Germinal center (tissue), 1 donor: ENCODE measurements around the gene NUP93.
A peak's percentile ranks its signal among the peaks of the same experiment; 100 is the strongest.
"Not testable (repeated sequence)": the region's sequence is repeated elsewhere in the genome, so short reads cannot be mapped to it uniquely, and the experiment has no call there.

Source experiments
- DNase-seq: peaks from one replicate; pipeline ENCODE4 v3.0.0; 2012; ENCODE audit warnings: mixed read lengths, low spot score

The NUP93 gene

DNA sequence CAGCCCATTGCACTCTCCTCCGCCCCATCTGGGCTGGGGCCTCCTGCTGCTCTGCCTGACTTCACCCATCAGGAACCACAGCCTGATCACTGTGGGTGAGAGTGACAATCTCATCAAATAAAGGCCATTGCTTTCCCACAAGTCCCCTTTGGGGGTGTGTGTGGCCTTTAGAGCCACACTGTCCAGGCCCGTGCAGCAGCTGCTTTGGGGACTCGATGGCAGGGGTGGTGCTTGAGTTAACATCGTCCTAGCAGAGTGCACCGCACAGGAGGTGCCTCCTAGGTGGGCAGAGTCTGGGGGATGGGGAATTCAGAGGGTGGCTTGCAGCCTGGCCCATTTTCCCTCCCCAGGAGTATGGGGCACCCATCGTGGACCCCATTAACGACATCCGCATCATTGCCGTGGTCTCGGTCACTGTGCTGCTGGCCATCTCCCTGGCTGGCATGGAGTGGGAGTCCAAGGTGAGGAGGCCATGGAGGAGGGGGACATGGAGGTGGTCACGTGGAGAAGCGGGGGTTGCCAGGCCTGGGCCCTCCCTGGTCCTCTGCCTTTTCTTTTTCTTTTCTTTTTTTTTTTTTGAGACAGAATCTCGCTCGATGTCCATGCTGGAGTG lies 140.5 kb downstream of the NUP93 start:
- no peak for DNase-seq

DNA sequence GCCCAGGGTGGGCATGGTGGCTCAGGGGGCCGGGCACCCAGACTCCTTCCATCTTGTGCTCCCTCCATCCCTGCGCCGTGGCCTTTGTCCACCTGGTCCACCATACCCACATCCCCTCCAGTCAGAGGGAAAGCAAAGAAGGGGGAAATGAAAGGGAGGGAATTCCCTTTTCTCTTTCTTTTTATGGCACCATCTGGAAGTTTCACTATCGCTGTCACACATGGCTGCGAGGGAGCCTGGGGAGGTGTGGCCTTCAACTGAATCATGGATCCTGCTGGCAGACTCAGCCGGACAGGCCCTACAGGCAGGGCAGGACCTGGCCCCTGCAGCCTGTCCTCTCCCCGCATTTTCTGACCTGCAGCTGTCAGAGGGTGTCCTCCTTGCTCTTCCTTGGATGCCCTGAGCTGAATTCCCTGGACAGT lies 141.3 kb downstream of the NUP93 start:
- peak; percentile 61 for DNase-seq

DNA sequence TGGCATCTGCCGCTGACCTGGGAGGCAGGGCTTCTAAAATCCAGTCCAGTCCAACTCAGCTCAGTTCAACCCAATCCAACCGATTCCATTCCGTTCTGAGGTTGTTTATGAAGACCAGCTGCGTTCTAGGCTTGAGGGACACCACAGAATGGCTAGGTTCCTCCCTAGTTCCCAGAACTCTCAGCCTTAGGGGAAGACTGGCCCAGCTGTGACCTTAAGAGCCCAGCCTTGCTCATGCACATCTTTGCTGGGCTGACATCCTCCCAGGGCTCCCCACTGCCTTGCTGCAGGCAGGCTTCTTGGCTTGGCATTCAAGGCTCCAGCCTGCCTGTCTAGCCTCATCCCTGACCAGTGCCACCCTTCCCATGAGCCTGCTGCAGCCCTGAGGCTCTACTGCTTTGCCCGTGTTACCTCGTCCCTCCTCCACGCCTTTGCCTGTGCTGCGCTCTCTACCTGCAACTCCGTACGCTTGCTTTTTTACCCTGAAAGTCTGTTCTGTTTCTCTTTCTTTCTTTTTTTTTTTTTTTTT lies 143.0 kb downstream of the NUP93 start:
- no peak for DNase-seq

DNA sequence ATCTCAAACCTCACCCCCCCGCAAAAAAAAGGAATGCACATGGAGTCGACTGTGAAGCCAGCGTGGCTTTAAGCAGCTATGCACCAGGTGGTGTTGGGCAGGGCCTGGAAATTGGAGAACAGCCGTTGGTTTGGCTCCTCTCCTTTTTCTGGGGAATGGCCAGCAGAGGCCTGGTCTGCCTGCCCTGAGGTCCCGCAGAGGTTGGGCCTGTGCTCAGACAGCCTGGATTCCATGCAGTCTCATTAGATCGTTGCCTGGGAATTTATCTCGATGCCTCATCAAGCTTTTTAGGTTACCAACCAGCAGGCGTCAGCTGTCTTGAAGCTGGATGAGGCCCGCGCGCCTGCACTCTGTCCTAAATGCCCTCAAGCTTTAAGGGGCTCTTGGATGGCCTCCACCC lies 144.9 kb downstream of the NUP93 start:
- DNase-seq, result no peak

- no peak for DNase-seq
Measured at GRCh38 chr16:56876048-56876447, 146.1 kb downstream of the NUP93 start.

DNA sequence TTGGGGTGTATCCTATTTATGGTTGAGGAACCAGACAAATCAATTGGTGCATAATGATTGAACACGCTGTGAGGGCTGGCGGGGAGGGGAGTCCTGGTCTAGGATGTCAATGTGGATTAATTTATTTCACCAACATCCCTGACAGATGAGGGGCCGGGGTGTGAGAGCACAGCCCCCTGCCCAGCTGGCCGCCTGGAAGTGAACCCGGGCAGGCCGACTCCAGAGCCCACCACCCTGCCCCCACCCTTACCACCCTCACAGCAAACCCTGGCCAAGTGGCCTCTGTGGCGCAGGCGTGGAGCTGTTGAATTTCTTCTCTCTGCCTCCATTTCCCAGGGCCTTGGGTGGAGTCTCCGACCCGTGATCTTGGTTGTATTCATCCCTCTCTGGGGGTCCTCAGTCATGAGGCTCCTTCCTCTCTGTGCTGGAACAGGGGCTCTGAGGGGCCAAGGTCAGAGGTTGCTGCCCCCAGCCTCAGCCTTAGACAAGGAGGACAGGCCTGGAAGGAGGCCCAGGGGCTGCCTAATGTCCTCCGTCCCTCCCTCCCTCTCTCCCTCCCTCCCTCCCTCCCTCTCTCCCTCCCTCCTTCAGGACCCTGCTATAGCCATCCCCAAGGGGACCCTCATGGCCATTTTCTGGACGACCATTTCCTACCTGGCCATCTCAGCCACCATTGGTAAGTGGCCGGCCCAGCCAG lies 147.7 kb downstream of the NUP93 start:
- no peak for DNase-seq

DNA sequence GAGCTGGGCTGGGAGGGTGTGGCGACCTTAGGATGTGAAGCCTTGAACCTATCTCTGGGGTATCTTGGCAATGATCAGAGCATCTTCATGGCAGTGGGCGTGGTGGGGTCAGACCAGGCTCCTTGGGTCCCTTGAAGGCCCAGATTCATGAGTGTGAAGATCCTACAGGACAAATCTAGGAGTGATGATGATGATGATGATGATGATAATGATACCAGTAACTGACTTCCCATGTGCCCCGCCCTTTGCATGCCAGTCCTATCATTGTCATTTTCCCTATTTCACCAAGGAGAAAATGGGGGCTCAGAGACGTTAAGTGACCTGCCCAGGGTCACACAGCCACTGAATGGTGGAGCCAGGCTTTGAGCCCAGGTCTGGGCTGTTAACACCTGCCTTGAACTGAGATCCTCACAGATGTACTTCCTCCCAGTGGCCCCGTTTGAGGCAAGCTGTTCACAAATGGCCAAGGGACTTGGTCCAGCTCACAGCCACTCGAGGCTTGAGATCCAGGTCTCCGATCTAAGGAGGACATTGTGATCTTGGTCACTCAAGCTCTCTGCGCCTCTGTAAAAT lies 148.4 kb downstream of the NUP93 start:
- DNase-seq, result no peak

GRCh38 chr16:56879276-56879675 lies 149.3 kb downstream of the NUP93 start:
- no peak for DNase-seq

DNA sequence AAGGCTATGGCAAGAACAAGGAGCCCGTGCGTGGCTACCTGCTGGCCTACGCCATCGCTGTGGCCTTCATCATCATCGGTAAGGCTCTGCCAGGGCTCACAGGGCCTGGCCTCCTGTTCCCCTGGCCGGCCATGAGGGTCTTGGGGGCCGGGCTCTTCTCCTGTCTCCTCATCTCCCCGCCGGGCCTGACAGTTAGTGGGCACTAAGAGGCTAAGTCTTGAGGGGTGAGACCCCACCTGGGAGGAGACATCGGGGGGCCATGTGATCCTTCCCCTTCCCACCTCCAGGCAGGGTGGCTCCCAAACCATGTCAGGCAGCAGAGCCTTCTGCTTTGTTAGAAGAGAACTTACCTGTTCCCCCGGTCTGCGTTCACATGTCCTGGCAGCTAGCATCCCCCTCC lies 150.2 kb downstream of the NUP93 start:
- DNase-seq, result no peak

- DNase-seq, result no peak
Measured at GRCh38 chr16:56880685-56881084, 150.8 kb downstream of the NUP93 start.

DNA sequence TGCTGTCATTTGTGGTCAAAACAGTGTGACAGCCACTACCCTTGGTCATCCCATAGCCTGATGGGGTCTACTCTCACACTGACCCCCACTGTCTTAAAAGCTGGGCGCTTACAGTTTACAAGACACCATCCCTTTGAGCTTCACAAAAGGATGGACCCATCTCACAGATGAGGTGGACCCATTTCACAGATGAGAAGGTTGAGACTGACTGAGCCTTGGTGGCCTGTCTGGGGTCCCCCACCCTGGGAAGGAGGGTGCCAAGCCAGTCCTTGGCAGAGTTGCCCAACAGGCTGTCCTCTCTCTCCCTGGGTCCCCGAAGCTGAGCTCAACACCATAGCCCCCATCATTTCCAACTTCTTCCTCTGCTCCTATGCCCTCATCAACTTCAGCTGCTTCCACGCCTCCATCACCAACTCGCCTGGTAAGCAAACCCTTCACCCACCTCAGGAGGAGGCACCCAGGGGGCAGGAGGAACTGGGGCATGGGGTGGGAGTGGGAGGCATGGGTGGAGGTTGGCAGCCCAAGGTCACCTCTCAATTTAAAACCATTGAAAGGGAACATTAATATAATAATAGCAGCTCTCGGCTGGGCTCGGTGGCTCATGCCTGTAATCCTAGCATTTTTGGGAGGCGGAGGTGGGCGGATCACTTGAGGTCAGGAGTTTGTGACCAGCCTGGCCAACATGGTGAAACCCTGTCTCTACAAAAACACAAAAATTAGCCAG lies 152.3 kb downstream of the NUP93 start:
- DNase-seq, result no peak

DNA sequence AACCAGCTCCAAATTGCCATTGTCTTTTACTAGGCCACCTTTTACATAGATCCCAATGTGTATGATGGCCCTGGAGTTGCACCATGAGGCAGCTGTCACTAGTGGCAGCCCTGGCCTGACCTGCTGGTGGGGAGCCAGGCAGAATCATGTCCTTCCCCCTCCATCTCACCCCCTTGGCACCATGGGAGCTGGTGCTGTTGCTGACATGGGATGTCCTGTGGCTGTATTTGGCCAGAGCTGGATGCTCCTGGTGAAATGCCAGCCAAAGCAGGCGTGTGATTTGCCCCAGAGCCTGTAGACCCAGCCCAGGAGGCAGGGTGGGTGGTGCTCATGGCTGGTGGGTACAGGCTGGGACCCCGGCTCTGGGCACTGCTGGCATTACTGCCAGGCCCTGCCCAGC lies 153.7 kb downstream of the NUP93 start:
- no peak for DNase-seq

DNA sequence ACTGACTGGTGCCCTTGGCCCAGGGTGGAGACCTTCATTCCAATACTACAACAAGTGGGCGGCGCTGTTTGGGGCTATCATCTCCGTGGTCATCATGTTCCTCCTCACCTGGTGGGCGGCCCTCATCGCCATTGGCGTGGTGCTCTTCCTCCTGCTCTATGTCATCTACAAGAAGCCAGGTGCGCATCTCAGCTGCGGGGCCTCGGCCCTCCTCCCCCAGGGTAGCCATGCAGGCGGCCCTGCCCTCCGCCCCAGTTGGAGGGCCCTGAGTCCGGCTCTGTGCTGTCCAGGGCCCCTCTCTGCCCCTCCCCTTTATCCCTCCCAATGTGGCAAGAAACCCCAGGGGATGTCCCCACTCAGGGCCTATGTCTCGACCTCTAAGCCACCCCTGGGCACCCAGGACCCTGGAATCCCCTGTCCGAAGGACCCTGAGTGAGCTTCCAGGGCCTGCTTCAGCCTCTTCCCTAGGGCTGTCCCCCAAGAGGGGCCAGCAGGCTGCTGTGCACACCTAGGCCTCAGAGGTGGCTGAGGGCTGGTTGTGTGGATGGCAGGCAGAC lies 154.2 kb downstream of the NUP93 start:
- no peak for DNase-seq

DNA sequence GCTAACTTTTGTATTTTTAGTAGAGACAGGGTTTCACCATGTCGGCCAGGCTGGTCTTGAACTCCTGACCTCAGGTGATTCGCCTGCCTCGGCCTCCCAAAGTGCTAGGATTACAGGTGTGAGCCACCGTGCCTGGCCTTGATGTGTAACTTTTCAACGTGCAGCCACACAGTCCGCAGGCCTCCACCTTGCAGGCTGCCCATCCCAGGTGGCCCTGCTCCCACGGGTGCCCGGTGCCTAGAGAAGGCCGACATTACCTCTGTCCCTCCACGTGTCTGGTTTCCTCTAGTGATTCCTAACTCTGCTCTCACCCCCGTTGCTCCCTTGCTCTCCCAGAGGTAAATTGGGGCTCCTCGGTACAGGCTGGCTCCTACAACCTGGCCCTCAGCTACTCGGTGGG lies 155.0 kb downstream of the NUP93 start:
- DNase-seq, result not testable (repeated sequence)

GRCh38 chr16:56885446-56886162 lies 155.7 kb downstream of the NUP93 start:
- DNase-seq, result no peak

DNA sequence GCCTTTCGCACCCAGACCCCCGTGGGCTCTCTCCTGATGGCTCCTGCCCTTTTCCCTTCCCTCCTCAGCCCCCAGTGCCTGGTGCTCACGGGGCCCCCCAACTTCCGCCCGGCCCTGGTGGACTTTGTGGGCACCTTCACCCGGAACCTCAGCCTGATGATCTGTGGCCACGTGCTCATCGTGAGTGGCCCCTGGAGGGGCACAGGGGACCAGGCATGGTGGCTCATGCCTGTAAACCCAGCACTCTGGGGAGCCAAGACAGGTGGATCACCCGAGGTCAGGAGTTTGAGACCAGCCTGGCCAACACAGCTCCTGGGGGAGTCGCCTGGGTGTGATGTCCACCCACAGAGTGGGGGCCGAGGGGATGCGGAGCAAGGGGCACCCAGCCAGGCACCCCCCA lies 156.4 kb downstream of the NUP93 start:
- no peak for DNase-seq

DNA sequence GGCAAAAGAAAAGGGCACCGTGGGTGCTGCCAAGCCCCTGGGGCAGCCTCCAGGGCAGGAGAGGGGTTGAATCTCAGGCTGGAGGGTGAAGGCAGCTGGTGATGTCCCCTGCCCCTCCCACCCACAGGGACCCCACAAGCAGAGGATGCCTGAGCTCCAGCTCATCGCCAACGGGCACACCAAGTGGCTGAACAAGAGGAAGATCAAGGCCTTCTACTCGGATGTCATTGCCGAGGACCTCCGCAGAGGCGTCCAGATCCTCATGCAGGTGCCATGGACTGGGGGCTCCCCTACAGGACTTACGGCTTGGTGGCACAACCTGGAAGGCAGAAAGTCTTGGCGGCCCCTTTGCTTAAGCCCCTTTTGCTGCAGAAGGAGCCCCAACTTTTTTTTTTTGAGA lies 156.9 kb downstream of the NUP93 start:
- DNase-seq, result no peak

DNA sequence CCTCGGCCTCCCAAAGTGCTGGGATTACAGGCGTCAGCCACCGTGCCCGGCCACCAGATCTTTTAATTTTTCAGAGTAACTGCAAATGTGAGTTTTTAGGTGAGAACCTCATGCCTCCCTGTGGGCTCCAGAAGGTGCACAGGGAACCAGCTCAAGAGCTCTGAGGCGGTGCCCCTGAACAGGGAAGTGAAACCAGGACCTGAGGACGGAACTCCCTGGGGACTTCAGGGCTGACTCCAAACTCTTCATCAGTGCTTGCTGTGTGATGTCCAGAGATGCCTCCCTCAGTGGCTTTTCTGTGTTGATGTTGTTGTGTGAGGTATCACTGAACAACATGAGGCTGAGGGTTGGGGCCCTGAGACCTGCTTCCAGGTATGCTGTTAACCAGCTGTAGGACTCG lies 158.9 kb downstream of the NUP93 start:
- peak; percentile 81 for DNase-seq

DNA sequence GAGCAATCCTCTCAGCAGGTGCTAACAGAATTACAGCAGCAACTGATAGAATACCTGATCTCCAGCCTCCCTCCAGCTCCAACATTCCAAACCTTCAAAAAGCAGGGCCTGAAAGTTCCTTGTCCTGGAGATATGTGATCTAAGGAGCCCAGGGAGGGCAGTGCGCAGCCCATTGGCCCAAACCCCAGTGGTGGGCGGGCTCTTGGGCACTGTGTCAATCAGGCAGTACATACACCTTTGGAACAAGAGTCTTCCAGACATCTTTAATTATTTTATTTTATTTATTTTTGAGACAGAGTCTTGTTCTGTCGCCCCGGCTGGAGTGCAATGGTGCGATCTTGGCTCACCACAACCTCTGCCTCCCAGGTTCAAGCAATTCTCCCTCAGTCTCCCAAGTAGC lies 159.3 kb downstream of the NUP93 start:
- DNase-seq, result peak; percentile 18

- DNase-seq, result no peak
Measured at GRCh38 chr16:56891685-56892084, 161.8 kb downstream of the NUP93 start.

DNA sequence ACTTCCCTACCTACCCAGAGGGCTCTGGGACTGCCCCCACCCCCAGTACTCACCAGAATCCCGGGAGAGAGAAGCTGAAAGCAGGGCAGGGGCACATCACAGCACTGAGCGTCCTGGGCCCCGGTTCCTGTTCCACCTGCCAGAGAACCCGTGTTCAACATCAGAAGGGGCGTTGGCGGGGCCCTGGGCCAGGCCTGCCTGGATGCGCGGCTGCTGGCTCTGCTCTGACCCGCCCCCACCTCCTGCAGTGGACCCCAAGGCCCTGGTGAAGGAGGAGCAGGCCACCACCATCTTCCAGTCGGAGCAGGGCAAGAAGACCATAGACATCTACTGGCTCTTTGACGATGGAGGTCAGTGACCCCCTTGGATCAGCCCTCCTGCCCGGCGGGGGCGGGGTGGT lies 162.8 kb downstream of the NUP93 start:
- DNase-seq, result no peak
